GM21423 (cell line): ENCODE measurements around the gene COPS2.
A peak's percentile ranks its signal among the peaks of the same experiment; 100 is the strongest.
"Not testable (repeated sequence)": the region's sequence is repeated elsewhere in the genome, so short reads cannot be mapped to it uniquely, and the experiment has no call there.

ENCODE experiments used
- ATAC-seq: cut with Tn5 transposase; IDR thresholded peaks from one replicate; pipeline ENCODE4 v1.9.1; 2021; ENCODE audit warnings: mild to moderate bottlenecking, moderate library complexity; ENCODE audit not compliant: unreplicated experiment

Gene COPS2

DNA sequence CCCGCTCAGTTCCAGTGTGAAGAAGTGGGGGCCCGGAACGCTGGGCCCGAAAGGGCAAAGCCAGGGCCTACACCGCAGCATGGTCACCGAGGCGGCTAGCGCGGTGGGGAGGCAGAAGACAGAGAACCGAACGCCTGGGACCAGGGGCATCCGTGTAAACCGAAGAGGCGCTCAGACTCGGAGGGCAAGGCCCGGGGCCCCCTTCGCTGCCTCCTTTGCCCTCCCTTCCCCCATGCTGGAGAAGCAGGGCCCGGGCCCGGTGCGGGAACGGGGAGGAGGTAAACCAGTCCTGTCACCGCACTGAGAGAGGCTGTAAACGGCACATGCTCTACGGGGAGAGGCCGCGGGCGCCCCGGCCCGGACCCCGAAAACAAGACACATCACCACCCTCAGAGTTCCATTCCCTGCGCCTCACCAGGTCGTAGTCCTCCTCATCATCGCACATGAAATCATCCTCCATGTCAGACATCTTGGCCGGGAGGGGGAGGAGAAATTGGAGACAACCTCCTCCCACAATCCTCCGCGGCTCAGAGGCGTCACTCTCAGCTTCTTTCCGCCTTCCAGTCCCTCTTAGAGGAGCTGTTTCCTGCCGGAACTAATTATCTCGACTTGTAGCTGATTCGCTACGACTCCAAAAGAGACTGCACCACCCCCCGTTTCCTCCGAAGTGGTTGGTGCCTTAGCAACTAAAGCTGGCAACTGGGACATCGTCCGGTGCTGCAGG lies at the start of gene COPS2:
Gene COPS2 (minus strand): TSS at position 490 of the 724 bp plus-strand sequence. CDS start 21 bp downstream, at position 469.
- ATAC-seq, result peak; percentile 93

GRCh38 chr15:49200347-49200746 lies 44.9 kb upstream of the COPS2 start:
- ATAC-seq, result no peak

DNA sequence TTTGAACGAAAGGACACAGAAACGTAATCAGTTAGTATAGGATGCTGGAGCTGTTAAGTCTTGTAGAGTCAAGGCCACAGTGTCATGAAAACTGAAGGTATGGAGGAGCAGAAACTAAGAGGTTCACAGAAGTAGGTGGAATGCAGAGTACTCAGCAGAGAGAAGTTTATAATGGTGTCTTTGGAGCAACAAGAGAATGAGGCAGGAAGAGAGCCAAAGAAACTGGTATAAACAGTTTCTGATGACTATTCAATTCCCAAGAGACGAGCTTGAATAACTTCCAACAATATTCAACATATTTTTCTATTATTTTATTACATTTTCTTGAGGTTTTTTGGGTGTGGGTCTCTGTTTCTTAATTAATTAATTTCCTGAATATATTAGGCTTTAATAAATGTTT lies 44.3 kb upstream of the COPS2 start:
- no peak for ATAC-seq

DNA sequence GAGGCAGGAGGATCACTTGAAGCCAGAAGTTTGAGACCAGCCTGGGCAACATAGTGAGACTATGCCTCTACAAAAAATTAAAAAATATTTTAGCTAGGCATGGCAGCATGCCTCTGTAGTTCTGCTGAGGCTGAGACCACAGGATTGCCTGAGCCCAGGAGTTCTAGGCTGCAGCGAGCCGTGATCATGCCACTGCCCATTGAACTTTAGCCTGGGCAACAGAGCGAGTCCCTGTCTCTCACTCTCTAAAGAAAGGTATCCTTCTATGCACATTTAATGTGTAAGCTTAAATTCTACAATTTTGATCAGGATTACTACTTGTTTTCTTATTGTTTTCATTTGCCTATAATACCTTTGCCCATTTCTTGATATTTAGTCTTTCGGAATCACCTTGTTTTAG lies 41.5 kb upstream of the COPS2 start:
- ATAC-seq, result no peak

- ATAC-seq, result no peak
These were observed 36.5 kb upstream of the COPS2 start for GRCh38 chr15:49191892-49192291.

- ATAC-seq, result no peak
These were observed 35.2 kb upstream of the COPS2 start for GRCh38 chr15:49190586-49190985.

GRCh38 chr15:49189631-49190030 lies 34.2 kb upstream of the COPS2 start:
- ATAC-seq, result no peak

DNA sequence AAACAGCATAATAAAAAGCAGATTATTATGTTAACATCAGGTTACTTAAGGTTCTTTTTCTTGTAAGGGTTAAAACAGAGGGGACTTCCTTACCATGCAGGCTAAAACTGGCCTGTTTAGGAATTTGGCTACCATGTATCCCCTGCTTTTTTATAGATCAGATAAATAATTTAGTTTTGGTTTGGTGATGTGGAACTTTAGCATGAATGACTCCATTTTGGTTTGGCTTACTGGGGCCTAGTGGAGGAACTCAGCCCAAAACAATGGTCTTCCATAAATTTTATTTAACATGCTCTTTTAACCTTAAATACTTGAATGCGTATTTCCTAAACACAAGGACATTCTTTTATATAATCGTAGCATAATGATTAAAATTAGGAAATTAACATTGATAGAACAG lies 33.5 kb upstream of the COPS2 start:
- ATAC-seq, result no peak

- ATAC-seq, result no peak
These were observed 32.3 kb upstream of the COPS2 start for GRCh38 chr15:49187549-49188245.

- peak; percentile 83 for ATAC-seq
These were observed 30.1 kb upstream of the COPS2 start for GRCh38 chr15:49185473-49185872.

DNA sequence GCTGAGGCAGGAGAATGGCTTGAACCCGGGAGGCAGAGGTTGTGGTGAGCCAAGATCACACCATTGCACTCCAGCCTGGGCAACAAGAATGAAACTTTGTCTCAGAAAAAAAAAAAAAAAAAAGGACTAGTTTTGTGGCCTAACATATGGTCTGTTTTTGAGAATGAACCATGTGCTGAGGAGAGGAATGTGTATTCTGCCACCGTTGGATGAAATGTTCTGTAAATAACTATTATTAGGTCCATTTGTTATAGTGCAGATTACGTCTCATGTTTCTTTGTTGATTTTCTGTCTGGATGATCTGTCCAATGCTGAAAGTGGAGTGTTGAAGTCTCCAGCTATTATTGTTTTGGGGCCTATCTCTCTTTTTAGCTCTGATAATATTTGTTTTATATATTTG lies 28.3 kb upstream of the COPS2 start:
- not testable (repeated sequence) for ATAC-seq

DNA sequence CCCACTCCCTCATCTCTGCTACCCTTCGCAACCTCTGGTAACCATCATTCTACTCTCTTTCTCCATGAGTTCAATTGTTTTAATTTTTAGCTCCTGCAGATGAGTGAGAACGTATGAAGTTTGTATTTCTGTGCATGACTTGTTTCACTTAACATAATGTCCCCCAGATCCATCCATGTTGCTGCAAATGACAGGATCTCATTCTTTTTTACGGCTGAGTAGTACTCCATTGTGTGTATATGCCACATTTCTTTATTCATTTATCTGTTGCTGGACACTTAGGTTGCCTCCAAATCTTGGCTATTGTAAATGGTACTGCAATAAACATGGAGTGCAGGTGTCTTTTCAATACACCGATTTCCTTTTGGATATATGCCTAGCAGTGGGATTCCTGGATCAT lies 26.7 kb upstream of the COPS2 start:
- no peak for ATAC-seq

GRCh38 chr15:49179433-49180190 lies 24.2 kb upstream of the COPS2 start:
- ATAC-seq, result no peak

DNA sequence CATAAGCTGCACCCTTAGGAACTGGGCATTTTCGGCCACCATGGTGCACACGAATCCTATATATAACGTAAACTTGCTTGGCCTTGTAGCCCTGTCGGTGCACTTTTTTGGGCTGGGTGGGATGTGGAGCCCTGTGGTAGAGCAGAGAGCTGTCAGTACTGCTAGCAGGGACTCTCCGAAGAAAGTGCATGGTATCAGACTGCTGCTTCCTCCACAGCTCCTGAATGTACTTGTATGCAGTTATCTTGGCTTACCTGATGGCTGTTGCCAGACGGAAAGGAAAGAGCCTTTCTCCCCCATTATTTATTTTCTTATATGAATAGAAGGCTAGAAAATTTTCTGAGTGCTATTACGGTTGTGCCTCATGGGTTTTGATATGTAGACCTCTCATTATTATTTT lies 23.1 kb upstream of the COPS2 start:
- no peak for ATAC-seq

- ATAC-seq, result not testable (repeated sequence)
These were observed 20.4 kb upstream of the COPS2 start for GRCh38 chr15:49175582-49176397.

DNA sequence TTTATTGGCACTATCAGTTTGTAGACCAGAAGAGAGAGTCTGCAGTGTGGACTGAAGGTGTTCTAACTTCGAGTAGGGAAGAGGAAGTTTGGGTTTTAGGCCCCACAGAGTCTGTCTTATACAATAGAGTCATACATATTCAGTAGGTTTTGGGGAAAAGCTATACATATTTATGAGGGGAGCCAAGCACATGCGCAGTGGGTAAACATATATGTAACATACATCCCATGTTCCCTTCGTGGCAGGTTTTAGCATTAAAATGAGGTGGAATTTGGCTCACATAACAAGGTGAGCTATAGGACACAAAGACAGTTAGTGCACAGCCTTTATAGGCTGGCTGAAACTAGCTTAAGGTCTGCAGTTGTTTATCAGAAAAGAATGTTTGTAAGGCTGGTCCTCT lies 19.5 kb upstream of the COPS2 start:
- no peak for ATAC-seq

GRCh38 chr15:49171790-49172189 lies 16.4 kb upstream of the COPS2 start:
- ATAC-seq, result no peak

- peak; percentile 92 for ATAC-seq
These were observed 14.6 kb upstream of the COPS2 start, which contains the start of gene GALK2 for GRCh38 chr15:49169880-49170597. Gene GALK2, plus strand, starts transcription at chr15:49170247. Its CDS starts 76 bp downstream, at chr15:49170323.

GRCh38 chr15:49168016-49168415 lies 12.6 kb upstream of the COPS2 start:
- no peak for ATAC-seq

- no peak for ATAC-seq
These were observed 9.5 kb upstream of the COPS2 start for GRCh38 chr15:49164865-49165264.
